Endothelial cell of umbilical vein (primary cell): Measurements from ENCODE around the gene MCL1. TPM values are rescaled to one million over a fixed set of nuclear protein-coding genes. Genes with fewer than 3 reads are reported as not detected.
"Not testable (repeated sequence)": the region's sequence is repeated elsewhere in the genome, so short reads cannot be mapped to it uniquely, and the experiment has no call there.

ENCODE experiments used
- BruUV-seq: library from RNA; stranded (reverse); fragments of 400-500 nt; replicated peaks from 2 replicates; lab custom pipeline; 2021; lab: Mats Ljungman, UMichigan
- CTCF ChIA-PET: fragments of 300-600, 350-600 bp; sonication (Branson Sonifier 250); formaldehyde crosslinking; loops from one replicate; lab custom pipeline; 2021; ENCODE audit warnings: antibody characterized with exemption, inconsistent platforms; lab: Charles Lee
- POLR2A ChIA-PET: fragments of 300-600, 350-600 bp; sonication (Branson Sonifier 250); formaldehyde crosslinking; loops from one replicate; lab custom pipeline; 2021; ENCODE audit warnings: antibody characterized with exemption, inconsistent platforms; lab: Charles Lee
- DNase-seq: peaks from one replicate; pipeline ENCODE4 v3.0.0-alpha.2; 2011; ENCODE audit warnings: low read depth, low spot score
- FAIRE-seq: peaks from 2 replicates; lab custom pipeline; 2011; peaks lifted over from hg19 to GRCh38; lab: Jason Lieb, UNC
- H2AFZ ChIP-seq: 2 replicates; pipeline ENCODE4 v1.6.0; 2012; ENCODE audit warnings: low read depth, low read length, control low read depth, inconsistent platforms
- H3K27ac ChIP-seq: 2 replicates; pipeline ENCODE4 v1.5.1; 2011; ENCODE audit warnings: low read depth, mild to moderate bottlenecking, control low read depth, low read length, moderate library complexity; ENCODE audit not compliant: insufficient read depth
- H3K27me3 ChIP-seq, 2 experiments: 2 replicates each; pipeline versions ENCODE4 v1.6.0 to v1.6.1; 2011; ENCODE audit warnings: low read length in 2 of 2, mixed read lengths in 1 of 2; ENCODE audit not compliant: control insufficient read depth in 2 of 2, insufficient read depth in 2 of 2
- H3K36me3 ChIP-seq, 2 experiments: 2 replicates in 1 of 2; 3 replicates in 1 of 2; pipeline ENCODE4 v1.5.1; 2011; ENCODE audit warnings: low read length in 2 of 2, mild to moderate bottlenecking in 1 of 2, moderate library complexity in 1 of 2; ENCODE audit not compliant: control insufficient read depth in 2 of 2, insufficient read depth in 2 of 2; ENCODE audit errors: extremely low read depth in 1 of 2
- H3K4me1 ChIP-seq: 3 replicates; pipeline ENCODE4 v1.5.1; 2011; ENCODE audit warnings: mild to moderate bottlenecking, low read length; ENCODE audit not compliant: control insufficient read depth, insufficient read depth; ENCODE audit errors: extremely low read depth
- H3K4me2 ChIP-seq: 2 replicates; pipeline ENCODE4 v1.6.1; 2011; ENCODE audit warnings: low read length, control low read depth, mixed read lengths; ENCODE audit not compliant: insufficient read depth
- H3K4me3 ChIP-seq, 3 experiments: fragments of 200-600 bp in 1 of 3; sonication (generic), shearing (Covaris generic) in 1 of 3; replicated peaks in 1 of 3; 2 replicates each; pipeline ENCODE4 v1.5.1; 2011 to 2016; ENCODE audit warnings: control low read depth in 3 of 3, low read length in 3 of 3, mild to moderate bottlenecking in 2 of 3, inconsistent platforms in 1 of 3, low read depth in 1 of 3, moderate library complexity in 1 of 3; ENCODE audit not compliant: insufficient read depth in 1 of 3
- H3K79me2 ChIP-seq: 2 replicates; pipeline ENCODE4 v1.6.0; 2012; ENCODE audit warnings: low read length, inconsistent platforms; ENCODE audit not compliant: control insufficient read depth, insufficient read depth
- H3K9ac ChIP-seq: replicated peaks from 2 replicates; pipeline ENCODE3; 2011; ENCODE audit warnings: low read length, control low read depth; ENCODE audit not compliant: insufficient read depth; ENCODE audit errors: extremely low read depth
- H3K9me1 ChIP-seq: replicated peaks from 3 replicates; pipeline ENCODE4 v1.6.0; 2011; ENCODE audit warnings: mild to moderate bottlenecking, low read length; ENCODE audit not compliant: control insufficient read depth, insufficient read depth; ENCODE audit errors: extremely low read depth
- H3K9me3 ChIP-seq: replicated peaks from 2 replicates; pipeline ENCODE4 v1.5.1; 2012; ENCODE audit warnings: low read length, inconsistent platforms; ENCODE audit not compliant: control insufficient read depth, insufficient read depth
- H4K20me1 ChIP-seq: replicated peaks from 2 replicates; pipeline ENCODE3; 2011; ENCODE audit warnings: mild to moderate bottlenecking, low read length; ENCODE audit not compliant: control insufficient read depth, insufficient read depth; ENCODE audit errors: extremely low read depth
- EZH2 ChIP-seq: IDR thresholded peaks from 2 replicates; pipeline ENCODE4 v1.6.1; 2012; ENCODE audit warnings: borderline replicate concordance, low read depth, mild to moderate bottlenecking, moderate library complexity, low read length, inconsistent platforms; ENCODE audit not compliant: severe bottlenecking
- FOS ChIP-seq: IDR thresholded peaks from 2 replicates; pipeline ENCODE4 v1.6.1; 2011; ENCODE audit warnings: mild to moderate bottlenecking, low read length, moderate library complexity, borderline replicate concordance; ENCODE audit not compliant: insufficient read depth
- GATA2 ChIP-seq: IDR thresholded peaks from 2 replicates; pipeline ENCODE4 v1.7.0; 2011; ENCODE audit warnings: low read depth, mild to moderate bottlenecking, moderate library complexity, mixed read lengths, low read length; ENCODE audit not compliant: insufficient read length, insufficient read depth
- JUN ChIP-seq: IDR thresholded peaks from 2 replicates; pipeline ENCODE4 v1.6.1; 2011; ENCODE audit warnings: borderline replicate concordance, low read depth; ENCODE audit not compliant: insufficient read length, insufficient read depth
- MYC ChIP-seq: IDR thresholded peaks from one replicate; pipeline ENCODE4 v1.6.1; 2011; ENCODE audit warnings: mild to moderate bottlenecking, low read depth, low read length
- POLR2A ChIP-seq: IDR thresholded peaks from 2 replicates; pipeline ENCODE4 v1.6.1; 2012; ENCODE audit warnings: low read depth, mild to moderate bottlenecking, control low read depth, low read length
- POLR2AphosphoS5 ChIP-seq: IDR thresholded peaks from 2 replicates; pipeline ENCODE4 v1.6.1; 2012; ENCODE audit warnings: low read depth, mild to moderate bottlenecking, control low read depth, low read length, moderate library complexity; ENCODE audit not compliant: insufficient read depth
- dilution Hi-C: fragments of 300-500 bp; cut with MboI; formaldehyde crosslinking; loops from one replicate; pipeline ENCODE4 v1.15.0; 2019; ENCODE audit warnings: low sequenced_read_pairs; ENCODE audit not compliant: extremely low pct_ligation_motif_present
- intact Hi-C: fragments of 100-400 bp; cut with micrococcal nuclease; formaldehyde crosslinking; loops from one replicate; pipeline ENCODE4 v1.10.0; 2022
- polyA plus RNA-seq, 4 experiments: library from polyadenylated mRNA; depleted of rRNA in 3 of 4; stranded (reverse) in 3 of 4; unstranded in 1 of 4; fragments of >200 nt; gene quantifications; 2 replicates each; pipeline versions ENCODE4 v1.2.1 to v1.2.3, GENCODE V29; 2011 to 2012; ENCODE audit warnings: missing spikeins in 1 of 4
- total RNA-seq: library from RNA; stranded (reverse); gene quantifications from 2 replicates; pipeline ENCODE4 v1.2.3, GENCODE V29; 2021
- TF ChIP-seq, protein P1 (sequence below), 2 donors: IDR thresholded peaks; 1 replicate in 1 of 2; 2 replicates in 1 of 2; pipeline ENCODE4 v1.5.1; 2011; ENCODE audit warnings: low read length in 2 of 2, mild to moderate bottlenecking in 2 of 2, moderate library complexity in 2 of 2, control low read depth in 1 of 2, inconsistent platforms in 1 of 2, low read depth in 1 of 2; ENCODE audit not compliant: insufficient read depth in 1 of 2; ENCODE audit errors: extremely low read depth in 1 of 2
- TF ChIP-seq, protein P2 (sequence below): IDR thresholded peaks from 2 replicates; pipeline ENCODE4 v1.6.1; 2011; ENCODE audit not compliant: insufficient read depth, insufficient read length

The MCL1 gene
- total and polyA plus RNA-seq, 2 donors (not counting 3 experiments of a cell fraction or from before 2014, with no cell fraction given), result 87.3 to 186 TPM

DNA sequence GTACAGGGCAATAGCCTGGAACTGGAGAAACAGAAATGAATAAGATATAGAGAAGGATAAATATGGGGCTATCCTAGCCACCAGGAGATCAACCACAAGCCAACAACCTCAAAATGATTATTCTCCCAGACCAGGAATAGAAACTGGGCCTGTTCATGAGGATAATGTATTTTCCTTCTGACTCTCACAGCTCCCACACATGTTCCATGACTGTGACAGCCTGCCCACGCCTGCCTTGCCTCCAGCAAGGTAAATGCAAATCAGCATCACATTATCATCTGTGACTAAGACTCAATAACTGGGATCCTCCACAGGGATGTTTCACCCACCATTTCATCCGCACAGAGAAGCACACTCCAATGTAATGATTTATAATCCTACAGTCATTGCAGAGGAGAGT lies 46.7 kb upstream of the MCL1 start:
- intact Hi-C loops (loop anchor here (5.0 to 10.0 kb wide), 2 partner anchors 261 to 351 kb away; partner anchors contain the start of gene RPRD2), dilution Hi-C loops (no loop called here)
- FAIRE-seq (no peak), DNase-seq (no peak)
- Histone ChIP-seq H3K27me3 (no peaks in the 10 kb centered on the region), H3K9me1 (no peaks in the 10 kb centered on the region), H3K9ac (no peak overlapping the region), H2AFZ (no peak overlapping the region), H3K27ac (no peak overlapping the region), H3K79me2 (peaks cover 28% of the 10 kb centered on the region), H4K20me1 (no peaks in the 10 kb centered on the region), H3K9me3 (no peaks in the 10 kb centered on the region), H3K4me1 (peaks cover 26% of the 10 kb centered on the region), H3K4me3 (no peak overlapping the region), H3K4me2 (no peak overlapping the region), H3K36me3 (peaks cover 10 to 17% of the 10 kb centered on the region in 2 experiments)
- ChIA-PET CTCF (interaction anchor here (1.4 kb wide), 1 partner anchor 67 kb away, joined by 4 read pairs; no protein-coding TSS in a partner anchor), POLR2A (no interaction called here)
- BruUV-seq, result no TSS peak
- TF ChIP-seq, protein P1, sequence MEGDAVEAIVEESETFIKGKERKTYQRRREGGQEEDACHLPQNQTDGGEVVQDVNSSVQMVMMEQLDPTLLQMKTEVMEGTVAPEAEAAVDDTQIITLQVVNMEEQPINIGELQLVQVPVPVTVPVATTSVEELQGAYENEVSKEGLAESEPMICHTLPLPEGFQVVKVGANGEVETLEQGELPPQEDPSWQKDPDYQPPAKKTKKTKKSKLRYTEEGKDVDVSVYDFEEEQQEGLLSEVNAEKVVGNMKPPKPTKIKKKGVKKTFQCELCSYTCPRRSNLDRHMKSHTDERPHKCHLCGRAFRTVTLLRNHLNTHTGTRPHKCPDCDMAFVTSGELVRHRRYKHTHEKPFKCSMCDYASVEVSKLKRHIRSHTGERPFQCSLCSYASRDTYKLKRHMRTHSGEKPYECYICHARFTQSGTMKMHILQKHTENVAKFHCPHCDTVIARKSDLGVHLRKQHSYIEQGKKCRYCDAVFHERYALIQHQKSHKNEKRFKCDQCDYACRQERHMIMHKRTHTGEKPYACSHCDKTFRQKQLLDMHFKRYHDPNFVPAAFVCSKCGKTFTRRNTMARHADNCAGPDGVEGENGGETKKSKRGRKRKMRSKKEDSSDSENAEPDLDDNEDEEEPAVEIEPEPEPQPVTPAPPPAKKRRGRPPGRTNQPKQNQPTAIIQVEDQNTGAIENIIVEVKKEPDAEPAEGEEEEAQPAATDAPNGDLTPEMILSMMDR (IDR thresholded peaks at IDR 0.05; ENCODE audit: extremely low read depth in 1 of 2, insufficient read depth in 1 of 2, low read depth in 1 of 2, low read length in 2 of 2), result no peak
- TF ChIP-seq GATA2 (no peak), POLR2A (no peak), JUN (no peak), EZH2 (no peak), POLR2AphosphoS5 (no peak), FOS (no peak), MYC (no peak)
- TF ChIP-seq, protein P2, sequence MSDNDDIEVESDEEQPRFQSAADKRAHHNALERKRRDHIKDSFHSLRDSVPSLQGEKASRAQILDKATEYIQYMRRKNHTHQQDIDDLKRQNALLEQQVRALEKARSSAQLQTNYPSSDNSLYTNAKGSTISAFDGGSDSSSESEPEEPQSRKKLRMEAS, result no peak

DNA sequence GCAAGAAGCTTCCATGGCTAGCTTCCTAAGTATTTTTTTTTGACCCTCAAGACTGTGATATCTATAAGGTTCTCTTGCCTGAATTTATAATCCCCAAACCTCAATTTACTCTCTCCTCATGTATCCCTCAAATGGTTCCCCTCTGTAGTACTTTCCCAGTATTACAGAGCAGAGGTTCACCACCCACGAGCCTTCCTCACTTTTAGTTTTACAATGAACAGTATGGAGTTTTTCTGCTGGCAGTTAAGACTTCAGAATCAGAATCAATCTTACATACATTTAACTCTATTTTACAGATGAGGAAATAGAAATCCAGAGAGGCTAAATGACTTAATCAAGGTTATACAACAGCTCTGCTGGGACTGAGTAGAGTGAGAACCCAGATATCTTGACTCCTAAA lies 45.1 kb upstream of the MCL1 start:
- FAIRE-seq, dilution Hi-C loops, BruUV-seq, POLR2A ChIA-PET, H3K9me1 ChIP-seq, H4K20me1 ChIP-seq, H3K4me3 ChIP-seq, H3K9me3 ChIP-seq, H3K9ac ChIP-seq, H3K27ac ChIP-seq, DNase-seq, H2AFZ ChIP-seq, H3K4me2 ChIP-seq, H3K27me3 ChIP-seq: not testable (repeated sequence)
- Histone ChIP-seq H3K36me3 (peaks cover 10 to 17% of the 10 kb centered on the region in 2 experiments), H3K4me1 (peaks cover 37% of the 10 kb centered on the region), H3K79me2 (peaks cover 28% of the 10 kb centered on the region)
- CTCF ChIA-PET, result interaction anchor here (7.8 to 13.1 kb wide), 2 partner anchors 47 to 60 kb away, joined by 147 to 288 read pairs; partner anchors contain the start of gene MCL1
- intact Hi-C loops, result loop anchor here (5.0 to 10.0 kb wide), 3 partner anchors 162 to 298 kb away; partner anchors contain the start of gene RPRD2
